ENCODE results near the gene RP2. TPM values are rescaled to one million over a fixed set of nuclear protein-coding genes. Genes with fewer than 3 reads are reported as not detected.
A peak's percentile ranks its signal among the peaks of the same experiment; 100 is the strongest.

The RP2 gene
- total RNA-seq, 1 experiment from 2014 or later = 5.7 TPM

DNA sequence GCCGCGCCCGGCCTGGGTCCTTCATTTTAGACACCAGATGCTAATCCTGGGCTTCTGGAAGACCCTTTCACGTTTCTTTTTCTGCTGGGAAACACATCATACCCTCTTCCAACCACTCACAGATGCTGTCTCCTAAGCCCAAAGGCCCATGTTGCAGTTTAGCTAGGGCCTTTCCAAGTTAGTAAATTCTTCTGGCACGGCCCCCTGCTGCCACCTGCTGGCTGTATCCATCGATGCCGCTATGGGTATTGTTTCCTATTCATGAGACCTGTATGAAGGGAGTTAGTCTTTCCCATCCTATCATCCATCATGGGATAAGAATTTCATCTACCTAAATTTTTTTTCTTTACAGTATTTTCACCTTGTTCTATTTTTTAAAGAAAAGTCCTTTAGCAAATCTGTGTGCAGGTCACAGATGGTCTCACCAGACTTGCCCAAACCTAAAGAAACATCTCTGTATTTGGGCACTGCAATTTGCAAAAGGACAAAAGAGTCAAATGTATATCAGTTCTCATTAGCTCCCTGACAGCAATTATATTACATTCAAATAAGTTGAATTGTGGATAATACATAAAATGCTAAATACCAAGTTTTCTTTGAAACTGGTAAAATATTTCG, 40.2 kb upstream of the RP2 start:
- no peaks in the 10 kb centered on the region for H3K27me3 ChIP-seq (ENCODE audit: insufficient read depth, low read length)
- ATAC-seq = peak; percentile 79
- no peaks in the 10 kb centered on the region for H3K9me2 ChIP-seq (ENCODE audit: insufficient read depth)
- intact Hi-C loops (cut with micrococcal nuclease) = loop anchor here (1.0 to 5.0 kb wide), 2 partner anchors 37 to 144 kb away; partner anchors contain the start of gene SLC9A7
- H3K36me3 ChIP-seq (ENCODE audit: control insufficient read depth in 1 of 2, insufficient read depth in 2 of 2, low read length in 2 of 2) = no peaks in the 10 kb centered on the region
- H2AFZ ChIP-seq (ENCODE audit: low read depth, low read length, poor library complexity, severe bottlenecking) = no peak overlapping the region
- ChIA-PET RAD21 (ENCODE audit: low non-redundant PET in 1 of 2, low total read pairs in 2 of 2, uncharacterized antibody in 2 of 2, unreplicated experiment in 2 of 2) (interaction anchor here (1.1 to 1.4 kb wide), 4 partner anchors 37 to 242 kb away, joined by 3 to 5 read pairs (median 4); partner anchors contain the start of gene SLC9A7 (in 1 of the 2)), CTCF (interaction anchor here (0.6 to 1.3 kb wide), 8 partner anchors 26 to 297 kb away, joined by 3 to 8 read pairs (median 3); partner anchors contain the start of gene SLC9A7), POLR2A (interaction anchor here (0.5 kb wide), 1 partner anchor 348 kb away, joined by 3 read pairs; the partner anchor contains the start of gene NDUFB11)
- H4K20me1 ChIP-seq (ENCODE audit: insufficient read depth) = no peaks in the 10 kb centered on the region
- H3K4me2 ChIP-seq (ENCODE audit: low read length) = no peak overlapping the region
- peaks cover under 1 to 26% of the 10 kb centered on the region in 2 experiments; a peak in 3 of 4 replicates for H3K4me1 ChIP-seq (ENCODE audit: control insufficient read depth in 1 of 2, insufficient read depth in 2 of 2, low read length in 2 of 2)
- no peak overlapping the region for H3K4me3 ChIP-seq (replicated peaks in 1 of 2; ENCODE audit: low read depth in 1 of 2, low read length in 2 of 2)
- H3K9ac ChIP-seq (ENCODE audit: low read length) = no peak overlapping the region
- H3K9me3 ChIP-seq (ENCODE audit: control insufficient read depth in 1 of 2, insufficient read depth in 1 of 2, low read depth in 1 of 2, low read length in 2 of 2) = no peaks in the 10 kb centered on the region
- no TSS peak for BruUV-seq (replicated peaks)
- peak; percentile 36 for DNase-seq (ENCODE audit: low read depth, low spot score)
- H3K27ac ChIP-seq (ENCODE audit: low read depth, low read length) = no peak overlapping the region
- TF ChIP-seq, protein P1, sequence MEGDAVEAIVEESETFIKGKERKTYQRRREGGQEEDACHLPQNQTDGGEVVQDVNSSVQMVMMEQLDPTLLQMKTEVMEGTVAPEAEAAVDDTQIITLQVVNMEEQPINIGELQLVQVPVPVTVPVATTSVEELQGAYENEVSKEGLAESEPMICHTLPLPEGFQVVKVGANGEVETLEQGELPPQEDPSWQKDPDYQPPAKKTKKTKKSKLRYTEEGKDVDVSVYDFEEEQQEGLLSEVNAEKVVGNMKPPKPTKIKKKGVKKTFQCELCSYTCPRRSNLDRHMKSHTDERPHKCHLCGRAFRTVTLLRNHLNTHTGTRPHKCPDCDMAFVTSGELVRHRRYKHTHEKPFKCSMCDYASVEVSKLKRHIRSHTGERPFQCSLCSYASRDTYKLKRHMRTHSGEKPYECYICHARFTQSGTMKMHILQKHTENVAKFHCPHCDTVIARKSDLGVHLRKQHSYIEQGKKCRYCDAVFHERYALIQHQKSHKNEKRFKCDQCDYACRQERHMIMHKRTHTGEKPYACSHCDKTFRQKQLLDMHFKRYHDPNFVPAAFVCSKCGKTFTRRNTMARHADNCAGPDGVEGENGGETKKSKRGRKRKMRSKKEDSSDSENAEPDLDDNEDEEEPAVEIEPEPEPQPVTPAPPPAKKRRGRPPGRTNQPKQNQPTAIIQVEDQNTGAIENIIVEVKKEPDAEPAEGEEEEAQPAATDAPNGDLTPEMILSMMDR (IDR thresholded peaks at IDR 0.05 in 2 of 3, conservative IDR thresholded peaks at IDR 0.05 in 1 of 3; ENCODE audit: borderline replicate concordance in 1 of 3, insufficient read depth in 1 of 3, low read depth in 2 of 3, low read length in 2 of 3) = peak; percentile 70 to 77 (median 73); a peak in 5 of 6 replicates
- no peak for TF ChIP-seq POLR2A (IDR thresholded peaks at IDR 0.05; ENCODE audit: borderline replicate concordance, extremely low read depth, insufficient read depth, insufficient read length)
- TF ChIP-seq, protein P2, sequence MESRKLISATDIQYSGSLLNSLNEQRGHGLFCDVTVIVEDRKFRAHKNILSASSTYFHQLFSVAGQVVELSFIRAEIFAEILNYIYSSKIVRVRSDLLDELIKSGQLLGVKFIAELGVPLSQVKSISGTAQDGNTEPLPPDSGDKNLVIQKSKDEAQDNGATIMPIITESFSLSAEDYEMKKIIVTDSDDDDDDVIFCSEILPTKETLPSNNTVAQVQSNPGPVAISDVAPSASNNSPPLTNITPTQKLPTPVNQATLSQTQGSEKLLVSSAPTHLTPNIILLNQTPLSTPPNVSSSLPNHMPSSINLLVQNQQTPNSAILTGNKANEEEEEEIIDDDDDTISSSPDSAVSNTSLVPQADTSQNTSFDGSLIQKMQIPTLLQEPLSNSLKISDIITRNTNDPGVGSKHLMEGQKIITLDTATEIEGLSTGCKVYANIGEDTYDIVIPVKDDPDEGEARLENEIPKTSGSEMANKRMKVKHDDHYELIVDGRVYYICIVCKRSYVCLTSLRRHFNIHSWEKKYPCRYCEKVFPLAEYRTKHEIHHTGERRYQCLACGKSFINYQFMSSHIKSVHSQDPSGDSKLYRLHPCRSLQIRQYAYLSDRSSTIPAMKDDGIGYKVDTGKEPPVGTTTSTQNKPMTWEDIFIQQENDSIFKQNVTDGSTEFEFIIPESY (IDR thresholded peaks at IDR 0.05; ENCODE audit: extremely low read depth, insufficient replicate concordance, low read length) = no peak
- TF ChIP-seq EZH2phosphoT487 (IDR thresholded peaks at IDR 0.05; ENCODE audit: borderline replicate concordance) = no peak
- peak; percentile 91 for TF ChIP-seq RAD21 (IDR thresholded peaks at IDR 0.05; ENCODE audit: low read depth)
- TF ChIP-seq, protein P3, sequence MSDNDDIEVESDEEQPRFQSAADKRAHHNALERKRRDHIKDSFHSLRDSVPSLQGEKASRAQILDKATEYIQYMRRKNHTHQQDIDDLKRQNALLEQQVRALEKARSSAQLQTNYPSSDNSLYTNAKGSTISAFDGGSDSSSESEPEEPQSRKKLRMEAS (IDR thresholded peaks at IDR 0.05) = no peak
- no peak for TF ChIP-seq EGR1 (IDR thresholded peaks at IDR 0.05; ENCODE audit: low read depth)
- no peaks in the 10 kb centered on the region for H3K79me2 ChIP-seq (ENCODE audit: insufficient read depth, low read length)

Data from HCT116 (cell line).